ENCODE results near the gene HIGD1C. TPM values are rescaled to one million over a fixed set of nuclear protein-coding genes. Genes with fewer than 3 reads are reported as not detected.

Gene HIGD1C
- total and polyA plus RNA-seq, 12 donors, result not detected

GRCh38 chr12:51005671-51006070 lies 53.3 kb downstream of the HIGD1C start:
- 85 to 95% (median 86%) methylated on average over 3 of the region's 3 CpGs for WGBS, 4 donors
- intact Hi-C loops (cut with DNase I), result no loop called here
- H3K36me3 ChIP-seq (replicated peaks in 1 of 2), result peaks cover 0 to 36% of the 10 kb centered on the region in 2 donors
- H3K27ac ChIP-seq, result no peak overlapping the region
- H3K9me3 ChIP-seq (replicated peaks in 1 of 3), result no peaks in the 10 kb centered on the region
- H3K4me1 ChIP-seq (replicated peaks in 1 of 2), result peaks cover under 1 to 14% of the 10 kb centered on the region in 2 donors
- no peak for TF ChIP-seq CTCF (IDR thresholded peaks at IDR 0.05)
- TF ChIP-seq POLR2A (IDR thresholded peaks at IDR 0.05), result no peak
- no peak overlapping the region for H3K4me3 ChIP-seq
- DNase-seq, result no peak
- no peaks in the 10 kb centered on the region for H3K27me3 ChIP-seq

GRCh38 chr12:51008329-51009055 lies 56.1 kb downstream of the HIGD1C start:
- TF ChIP-seq CTCF (IDR thresholded peaks at IDR 0.05) (no peak), POLR2A (IDR thresholded peaks at IDR 0.05) (no peak)
- Histone ChIP-seq H3K4me1 (replicated peaks in 1 of 2) (peaks cover 12 to 39% of the 10 kb centered on the region in 2 donors), H3K9me3 (replicated peaks in 1 of 3) (no peaks in the 10 kb centered on the region), H3K27ac (peak overlapping the region; percentile 4 to 79 (median 60)), H3K36me3 (replicated peaks in 1 of 2) (peaks cover 0 to 26% of the 10 kb centered on the region in 2 donors), H3K4me3 (peak overlapping the region in 1 of 4 donors; percentile 4), H3K27me3 (no peaks in the 10 kb centered on the region)
- 80 to 100% (median 87%) methylated on average over 1 of the region's 1 CpG for WGBS, 4 donors
- intact Hi-C loops (cut with DNase I), result no loop called here
- no peak for DNase-seq

GRCh38 chr12:51009056-51009440 lies 56.7 kb downstream of the HIGD1C start:
- Histone ChIP-seq H3K27me3 (no peaks in the 10 kb centered on the region), H3K36me3 (replicated peaks in 1 of 2) (peaks cover 0 to 26% of the 10 kb centered on the region in 2 donors), H3K27ac (peak overlapping the region; percentile 4 to 79 (median 60)), H3K4me1 (replicated peaks in 1 of 2) (peaks cover 17 to 41% of the 10 kb centered on the region in 2 donors), H3K9me3 (replicated peaks in 1 of 3) (no peaks in the 10 kb centered on the region), H3K4me3 (peak overlapping the region in 1 of 4 donors; percentile 4)
- peak in 1 of 2 donors; percentile 64 for TF ChIP-seq POLR2A (IDR thresholded peaks at IDR 0.05)
- no peak for TF ChIP-seq CTCF (IDR thresholded peaks at IDR 0.05)
- WGBS, 4 donors, result 61 to 79% (median 68%) methylated on average over 8 of the region's 8 CpGs
- intact Hi-C loops (cut with DNase I), result no loop called here
- DNase-seq, result peak; percentile 66 to 91 (median 82)

DNA sequence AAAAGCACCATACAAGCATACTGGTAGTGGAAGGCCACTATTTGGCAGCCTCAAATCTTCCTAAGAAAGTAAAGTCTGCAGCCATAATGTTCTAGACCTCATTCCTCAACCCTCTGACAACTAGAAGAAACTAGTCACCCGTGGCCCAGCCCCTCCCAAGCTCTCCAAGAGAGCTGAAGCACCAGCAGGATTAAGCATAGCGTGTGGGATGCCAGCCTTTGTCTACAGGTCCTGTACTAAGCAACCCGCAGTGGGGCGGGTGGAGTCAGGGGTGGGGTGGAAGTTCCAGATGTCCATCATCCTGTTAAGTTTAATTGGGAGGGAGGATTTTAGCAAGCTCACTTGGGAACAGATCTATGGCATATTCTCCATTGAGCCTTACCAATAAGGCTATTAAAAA lies 59.6 kb downstream of the HIGD1C start:
- 74 to 95% (median 87%) methylated on average over 3 to 4 of the region's 4 CpGs for WGBS, 4 donors
- no peak for DNase-seq
- peaks cover 0 to 11% of the 10 kb centered on the region in 2 donors for H3K36me3 ChIP-seq (replicated peaks in 1 of 2)
- H3K9me3 ChIP-seq (replicated peaks in 1 of 3), result no peaks in the 10 kb centered on the region
- H3K4me1 ChIP-seq (replicated peaks in 1 of 2), result peaks cover 19 to 43% of the 10 kb centered on the region in 2 donors
- intact Hi-C loops (cut with DNase I), result no loop called here
- no peak overlapping the region for H3K4me3 ChIP-seq
- H3K27me3 ChIP-seq, result no peaks in the 10 kb centered on the region
- peak overlapping the region in 2 of 5 donors; percentile 9 to 29 for H3K27ac ChIP-seq
- TF ChIP-seq CTCF (IDR thresholded peaks at IDR 0.05) (no peak), POLR2A (IDR thresholded peaks at IDR 0.05) (no peak)

All from adrenal gland (tissue), 12 donors.